GM18909 (cell line): Measurements from ENCODE around the gene MCHR1.
"Not testable (repeated sequence)": the region's sequence is repeated elsewhere in the genome, so short reads cannot be mapped to it uniquely, and the experiment has no call there.

Experiments
- ATAC-seq: cut with Tn5 transposase; IDR thresholded peaks from one replicate; pipeline ENCODE4 v1.9.1; 2021; ENCODE audit warnings: mild to moderate bottlenecking; ENCODE audit not compliant: unreplicated experiment, poor library complexity

MCHR1 gene

GRCh38 chr22:40684728-40685127 is 5.4 kb downstream of the MCHR1 start:
- ATAC-seq = no peak

- ATAC-seq = no peak
Observed at GRCh38 chr22:40685406-40685805, 6.1 kb downstream of the MCHR1 start.

GRCh38 chr22:40687706-40688105 is 8.4 kb downstream of the MCHR1 start:
- ATAC-seq = no peak

GRCh38 chr22:40690370-40690769 is 11.1 kb downstream of the MCHR1 start:
- no peak for ATAC-seq

- ATAC-seq = no peak
Observed at GRCh38 chr22:40691532-40691931, 12.2 kb downstream of the MCHR1 start.

GRCh38 chr22:40694411-40694810 is 15.1 kb downstream of the MCHR1 start:
- ATAC-seq = no peak

GRCh38 chr22:40701274-40701673 is 22.0 kb downstream of the MCHR1 start:
- ATAC-seq = no peak

- ATAC-seq = no peak
Observed at GRCh38 chr22:40703174-40703573, 23.9 kb downstream of the MCHR1 start.

- no peak for ATAC-seq
Observed at GRCh38 chr22:40703736-40704135, 24.5 kb downstream of the MCHR1 start.

GRCh38 chr22:40705918-40706682 is 26.8 kb downstream of the MCHR1 start:
- ATAC-seq = no peak

- ATAC-seq = no peak
Observed at GRCh38 chr22:40707154-40707553, 27.9 kb downstream of the MCHR1 start.

- ATAC-seq = no peak
Observed at GRCh38 chr22:40708177-40708576, 28.9 kb downstream of the MCHR1 start.

- ATAC-seq = no peak
Observed at GRCh38 chr22:40709752-40710413, 30.6 kb downstream of the MCHR1 start.

- ATAC-seq = no peak
Observed at GRCh38 chr22:40712311-40712710, 33.0 kb downstream of the MCHR1 start.

- no peak for ATAC-seq
Observed at GRCh38 chr22:40714499-40715337, 35.4 kb downstream of the MCHR1 start.

- no peak for ATAC-seq
Observed at GRCh38 chr22:40716116-40716515, 36.8 kb downstream of the MCHR1 start.

- not testable (repeated sequence) for ATAC-seq
Observed at GRCh38 chr22:40717657-40718056, 38.4 kb downstream of the MCHR1 start.

- no peak for ATAC-seq
Observed at GRCh38 chr22:40718250-40719204, 39.2 kb downstream of the MCHR1 start.

- no peak for ATAC-seq
Observed at GRCh38 chr22:40719599-40719998, 40.3 kb downstream of the MCHR1 start.

GRCh38 chr22:40720156-40720537 is 40.9 kb downstream of the MCHR1 start:
- not testable (repeated sequence) for ATAC-seq
